ENCODE results near the gene LILRB4.
"Not testable (repeated sequence)": the region's sequence is repeated elsewhere in the genome, so short reads cannot be mapped to it uniquely, and the experiment has no call there.

Gene LILRB4

GRCh38 chr19:54707962-54708361 lies 45.2 kb downstream of the LILRB4 start:
- FAIRE-seq (no peak), DNase-seq (ENCODE audit: insufficient read length, low spot score) (no peak)
- TF ChIP-seq CTCF (IDR thresholded peaks at IDR 0.05; ENCODE audit: insufficient read depth, missing control alignments), result no peak

- no peak for FAIRE-seq
These were observed 46.0 kb downstream of the LILRB4 start for GRCh38 chr19:54708781-54709180.

GRCh38 chr19:54709212-54709948 lies 46.6 kb downstream of the LILRB4 start:
- FAIRE-seq, result no peak
- no peak for DNase-seq (ENCODE audit: insufficient read length, low spot score)
- no peak for TF ChIP-seq CTCF (IDR thresholded peaks at IDR 0.05; ENCODE audit: insufficient read depth, missing control alignments)

More at GRCh38 chr19:54708781-54709180, 46.0 kb downstream of the LILRB4 start:
- TF ChIP-seq CTCF (IDR thresholded peaks at IDR 0.05; ENCODE audit: insufficient read depth, missing control alignments), result no peak
- no peak for DNase-seq (ENCODE audit: insufficient read length, low spot score)

GRCh38 chr19:54709956-54710355 lies 47.2 kb downstream of the LILRB4 start:
- FAIRE-seq; DNase-seq (ENCODE audit: insufficient read length, low spot score): not testable (repeated sequence)
